ENCODE results near the gene ROCK2.

The ROCK2 gene

DNA sequence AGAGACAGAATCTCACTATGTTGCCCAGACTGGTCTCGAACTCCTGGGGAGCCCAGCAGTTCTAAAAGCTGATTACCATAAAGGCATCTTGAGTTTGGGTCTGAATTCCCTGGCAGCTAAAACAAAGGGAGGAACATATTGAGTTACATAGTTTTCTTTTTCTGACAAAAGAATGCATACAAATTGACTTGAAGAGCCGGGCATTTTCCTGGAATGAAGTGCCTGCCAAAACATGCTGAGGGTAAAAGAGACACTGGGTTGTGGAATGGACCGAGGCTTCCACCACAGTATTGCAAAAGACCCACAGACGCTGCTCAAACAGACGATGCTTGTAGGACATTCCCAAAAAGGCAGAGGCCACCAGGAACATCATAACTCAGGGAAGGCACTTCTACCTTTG is 35.1 kb upstream of the ROCK2 start:
- no peak overlapping the region for H3K27ac ChIP-seq (ENCODE audit: low read depth, low read length)
- H3K27me3 ChIP-seq (ENCODE audit: insufficient read depth, low read length): no peaks in the 10 kb centered on the region
- WGBS: 86% methylated on average over 5 of the region's 5 CpGs
- H3K4me3 ChIP-seq (ENCODE audit: low read length): no peak overlapping the region
- no peaks in the 10 kb centered on the region for H3K36me3 ChIP-seq (ENCODE audit: insufficient read depth, low read length)
- H3K9me3 ChIP-seq (ENCODE audit: insufficient read depth, low read depth, low read length): no peaks in the 10 kb centered on the region
- no peak overlapping the region for H3K9ac ChIP-seq (ENCODE audit: low read depth, low read length)
- peaks cover 5% of the 10 kb centered on the region; the same call in 1 of the 2 replicates for H3K4me1 ChIP-seq (ENCODE audit: insufficient read depth, low read length)

DNA sequence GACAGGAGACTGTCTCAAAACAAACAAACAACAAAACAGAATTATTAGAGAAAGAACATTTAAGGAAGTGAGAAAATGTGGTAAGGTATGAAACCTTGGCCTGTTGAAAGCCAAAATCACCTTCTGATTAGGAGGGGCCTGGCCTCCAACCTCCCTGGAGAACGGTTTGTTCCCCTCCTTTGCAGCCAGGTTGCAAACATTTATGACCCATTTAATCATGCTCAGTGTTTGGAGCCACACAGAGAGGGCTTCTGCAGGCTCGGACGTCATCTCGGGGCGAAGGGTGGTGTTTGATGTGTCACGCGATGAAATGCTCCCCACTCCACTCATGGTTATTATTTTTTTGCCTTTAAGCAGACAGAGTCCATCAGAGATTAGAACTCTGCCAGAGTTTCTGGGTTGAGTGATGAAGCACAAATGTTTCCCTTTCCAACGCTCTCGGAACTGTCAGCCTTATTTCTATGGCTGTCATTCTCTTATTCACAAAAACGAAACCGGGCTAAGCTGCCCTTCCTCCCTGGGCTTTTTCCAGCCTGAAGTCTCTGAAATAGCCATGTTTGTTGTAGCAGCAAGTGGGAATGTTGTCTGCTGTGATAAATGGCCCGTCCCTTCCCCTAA is 33.6 kb upstream of the ROCK2 start:
- H3K4me1 ChIP-seq (ENCODE audit: insufficient read depth, low read length): peaks cover 9% of the 10 kb centered on the region; the same call in 1 of the 2 replicates
- WGBS: 96% methylated on average over 12 of the region's 12 CpGs
- no peak overlapping the region for H3K4me3 ChIP-seq (ENCODE audit: low read length)
- no peaks in the 10 kb centered on the region for H3K36me3 ChIP-seq (ENCODE audit: insufficient read depth, low read length)
- H3K9me3 ChIP-seq (ENCODE audit: insufficient read depth, low read depth, low read length): no peaks in the 10 kb centered on the region
- no peak overlapping the region for H3K27ac ChIP-seq (ENCODE audit: low read depth, low read length)
- no peaks in the 10 kb centered on the region for H3K27me3 ChIP-seq (ENCODE audit: insufficient read depth, low read length)
- H3K9ac ChIP-seq (ENCODE audit: low read depth, low read length): no peak overlapping the region

- H3K27me3 ChIP-seq (ENCODE audit: insufficient read depth, low read length): no peaks in the 10 kb centered on the region
- 89% methylated on average over 7 of the region's 7 CpGs for WGBS
- H3K9me3 ChIP-seq (ENCODE audit: insufficient read depth, low read depth, low read length): no peaks in the 10 kb centered on the region
- no peaks in the 10 kb centered on the region for H3K36me3 ChIP-seq (ENCODE audit: insufficient read depth, low read length)
- H3K9ac ChIP-seq (ENCODE audit: low read depth, low read length): no peak overlapping the region
- H3K4me1 ChIP-seq (ENCODE audit: insufficient read depth, low read length): peaks cover 9% of the 10 kb centered on the region; the same call in 1 of the 2 replicates
- H3K27ac ChIP-seq (ENCODE audit: low read depth, low read length): no peak overlapping the region
- H3K4me3 ChIP-seq (ENCODE audit: low read length): no peak overlapping the region
These were observed 31.6 kb upstream of the ROCK2 start for GRCh38 chr2:11376071-11376470.

- H3K9ac ChIP-seq (ENCODE audit: low read depth, low read length): no peak overlapping the region
- WGBS: 95% methylated on average over 7 of the region's 7 CpGs
- H3K4me3 ChIP-seq (ENCODE audit: low read length): no peak overlapping the region
- no peaks in the 10 kb centered on the region for H3K36me3 ChIP-seq (ENCODE audit: insufficient read depth, low read length)
- no peaks in the 10 kb centered on the region for H3K9me3 ChIP-seq (ENCODE audit: insufficient read depth, low read depth, low read length)
- H3K27ac ChIP-seq (ENCODE audit: low read depth, low read length): no peak overlapping the region
- H3K4me1 ChIP-seq (ENCODE audit: insufficient read depth, low read length): peaks cover 9% of the 10 kb centered on the region; the same call in 1 of the 2 replicates
- no peaks in the 10 kb centered on the region for H3K27me3 ChIP-seq (ENCODE audit: insufficient read depth, low read length)
These were observed 31.2 kb upstream of the ROCK2 start for GRCh38 chr2:11375689-11376027.

- H3K4me3 ChIP-seq (ENCODE audit: low read length): no peak overlapping the region
- no peak overlapping the region; the same call in 1 of the 2 replicates for H3K27ac ChIP-seq (ENCODE audit: low read depth, low read length)
- no peak overlapping the region for H3K9ac ChIP-seq (ENCODE audit: low read depth, low read length)
- no peaks in the 10 kb centered on the region for H3K9me3 ChIP-seq (ENCODE audit: insufficient read depth, low read depth, low read length)
- no peaks in the 10 kb centered on the region for H3K36me3 ChIP-seq (ENCODE audit: insufficient read depth, low read length)
- H3K27me3 ChIP-seq (ENCODE audit: insufficient read depth, low read length): no peaks in the 10 kb centered on the region
- 93% methylated on average over 14 of the region's 15 CpGs for WGBS
- H3K4me1 ChIP-seq (ENCODE audit: insufficient read depth, low read length): peaks cover 9% of the 10 kb centered on the region; the same call in 1 of the 2 replicates
These were observed 30.7 kb upstream of the ROCK2 start for GRCh38 chr2:11375025-11375688.

DNA sequence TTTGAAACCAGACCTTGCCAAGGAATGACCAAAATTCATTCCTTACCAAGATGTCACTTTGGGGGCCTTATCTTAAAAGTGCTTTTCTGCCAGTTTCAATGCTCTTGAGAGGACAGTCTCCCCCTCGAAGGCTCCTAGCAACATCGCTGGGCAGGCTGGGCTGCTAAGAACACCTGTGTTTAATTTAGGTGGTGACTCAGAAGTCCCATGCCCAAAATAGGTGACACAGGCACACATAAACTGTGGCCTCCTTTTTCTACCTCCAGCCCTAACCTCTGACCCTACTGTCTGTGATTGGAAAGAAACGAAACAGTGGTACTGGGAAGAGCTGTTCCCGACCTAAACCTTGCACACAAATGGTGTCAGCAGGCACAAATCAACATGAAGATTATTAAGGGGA is 28.7 kb upstream of the ROCK2 start:
- 99% methylated on average over 4 of the region's 4 CpGs for WGBS
- Histone ChIP-seq H3K4me3 (ENCODE audit: low read length) (no peak overlapping the region), H3K4me1 (ENCODE audit: insufficient read depth, low read length) (peaks cover 9% of the 10 kb centered on the region; the same call in 1 of the 2 replicates), H3K9me3 (ENCODE audit: insufficient read depth, low read depth, low read length) (no peaks in the 10 kb centered on the region), H3K27ac (ENCODE audit: low read depth, low read length) (no peak overlapping the region), H3K27me3 (ENCODE audit: insufficient read depth, low read length) (no peaks in the 10 kb centered on the region), H3K36me3 (ENCODE audit: insufficient read depth, low read length) (no peaks in the 10 kb centered on the region), H3K9ac (ENCODE audit: low read depth, low read length) (no peak overlapping the region)

GRCh38 chr2:11371092-11371937 is 26.9 kb upstream of the ROCK2 start:
- peaks cover 9% of the 10 kb centered on the region; the same call in 1 of the 2 replicates for H3K4me1 ChIP-seq (ENCODE audit: insufficient read depth, low read length)
- no peak overlapping the region for H3K27ac ChIP-seq (ENCODE audit: low read depth, low read length)
- H3K36me3 ChIP-seq (ENCODE audit: insufficient read depth, low read length): no peaks in the 10 kb centered on the region
- H3K27me3 ChIP-seq (ENCODE audit: insufficient read depth, low read length): no peaks in the 10 kb centered on the region
- no peak overlapping the region for H3K9ac ChIP-seq (ENCODE audit: low read depth, low read length)
- H3K4me3 ChIP-seq (ENCODE audit: low read length): no peak overlapping the region
- H3K9me3 ChIP-seq (ENCODE audit: insufficient read depth, low read depth, low read length): no peaks in the 10 kb centered on the region
- WGBS: 93% methylated on average over 17 of the region's 17 CpGs

GRCh38 chr2:11370377-11371091 is 26.1 kb upstream of the ROCK2 start:
- no peak overlapping the region for H3K9ac ChIP-seq (ENCODE audit: low read depth, low read length)
- H3K9me3 ChIP-seq (ENCODE audit: insufficient read depth, low read depth, low read length): no peaks in the 10 kb centered on the region
- WGBS: 94% methylated on average over 10 of the region's 10 CpGs
- H3K27ac ChIP-seq (ENCODE audit: low read depth, low read length): no peak overlapping the region
- no peak overlapping the region for H3K4me3 ChIP-seq (ENCODE audit: low read length)
- H3K27me3 ChIP-seq (ENCODE audit: insufficient read depth, low read length): no peaks in the 10 kb centered on the region
- H3K36me3 ChIP-seq (ENCODE audit: insufficient read depth, low read length): no peaks in the 10 kb centered on the region
- peaks cover 9% of the 10 kb centered on the region; the same call in 1 of the 2 replicates for H3K4me1 ChIP-seq (ENCODE audit: insufficient read depth, low read length)

GRCh38 chr2:11368059-11368572 is 23.7 kb upstream of the ROCK2 start:
- no peaks in the 10 kb centered on the region for H3K9me3 ChIP-seq (ENCODE audit: insufficient read depth, low read depth, low read length)
- no peak overlapping the region for H3K9ac ChIP-seq (ENCODE audit: low read depth, low read length)
- WGBS: 94% methylated on average over 10 of the region's 10 CpGs
- H3K4me3 ChIP-seq (ENCODE audit: low read length): no peak overlapping the region
- H3K4me1 ChIP-seq (ENCODE audit: insufficient read depth, low read length): no peaks in the 10 kb centered on the region
- H3K36me3 ChIP-seq (ENCODE audit: insufficient read depth, low read length): no peaks in the 10 kb centered on the region
- H3K27me3 ChIP-seq (ENCODE audit: insufficient read depth, low read length): no peaks in the 10 kb centered on the region
- H3K27ac ChIP-seq (ENCODE audit: low read depth, low read length): no peak overlapping the region

GRCh38 chr2:11367170-11367730 is 22.8 kb upstream of the ROCK2 start:
- Histone ChIP-seq H3K9me3 (ENCODE audit: insufficient read depth, low read depth, low read length) (no peaks in the 10 kb centered on the region), H3K27me3 (ENCODE audit: insufficient read depth, low read length) (no peaks in the 10 kb centered on the region), H3K4me1 (ENCODE audit: insufficient read depth, low read length) (no peaks in the 10 kb centered on the region), H3K36me3 (ENCODE audit: insufficient read depth, low read length) (no peaks in the 10 kb centered on the region), H3K27ac (ENCODE audit: low read depth, low read length) (no peak overlapping the region), H3K4me3 (ENCODE audit: low read length) (no peak overlapping the region), H3K9ac (ENCODE audit: low read depth, low read length) (no peak overlapping the region)
- WGBS: 86% methylated on average over 1 of the region's 1 CpG
